Measurements from ENCODE around the gene WDR37. TPM values are rescaled to one million over a fixed set of nuclear protein-coding genes. Genes with fewer than 3 reads are reported as not detected.

WDR37 gene
- total RNA-seq, 1 donor from 2014 or later = 20.8 TPM

- no peak overlapping the region for H3K4me3 Mint-ChIP-seq
- no peak for TF ChIP-seq CTCF (IDR thresholded peaks at IDR 0.05; ENCODE audit: unreplicated experiment)
- peaks cover 54% of the 10 kb centered on the region for H3K36me3 Mint-ChIP-seq
- H3K4me1 Mint-ChIP-seq = peaks cover 2% of the 10 kb centered on the region
- H3K27ac Mint-ChIP-seq = no peak overlapping the region
- no peaks in the 10 kb centered on the region for H3K9me3 Mint-ChIP-seq
- H3K27me3 Mint-ChIP-seq (ENCODE audit: low read depth) = no peaks in the 10 kb centered on the region
- no peak for DNase-seq (ENCODE audit: low spot score in 2 of 2, unreplicated experiment in 2 of 2)
Measured at GRCh38 chr10:1011696-1012095, 44.5 kb upstream of the WDR37 start.

DNA sequence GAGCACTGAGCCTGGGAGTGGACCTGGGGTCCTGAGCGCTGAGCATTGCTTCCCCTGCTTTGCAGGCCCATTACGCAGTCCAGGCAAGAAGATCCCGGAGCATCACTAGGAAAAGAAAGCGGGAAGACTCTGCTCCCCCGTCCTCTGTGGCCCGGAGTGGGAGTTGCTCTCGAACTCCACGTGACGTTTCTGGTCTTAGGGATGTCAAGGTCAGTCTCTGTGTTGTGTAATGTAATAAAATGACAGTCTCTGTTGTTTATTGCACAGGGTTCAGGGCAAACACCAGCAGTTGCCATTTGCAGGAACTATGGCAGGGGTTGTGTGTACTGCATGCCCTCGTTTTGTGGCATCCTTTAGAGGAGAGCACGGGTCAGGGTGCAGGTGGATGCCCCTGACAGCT is 40.5 kb upstream of the WDR37 start:
- H3K27me3 Mint-ChIP-seq (ENCODE audit: low read depth) = no peaks in the 10 kb centered on the region
- H3K27ac Mint-ChIP-seq = no peak overlapping the region
- DNase-seq (ENCODE audit: low spot score in 2 of 2, unreplicated experiment in 2 of 2) = no peak
- peaks cover 58% of the 10 kb centered on the region for H3K36me3 Mint-ChIP-seq
- no peak overlapping the region for H3K4me3 Mint-ChIP-seq
- TF ChIP-seq CTCF (IDR thresholded peaks at IDR 0.05; ENCODE audit: unreplicated experiment) = no peak
- no peaks in the 10 kb centered on the region for H3K9me3 Mint-ChIP-seq
- H3K4me1 Mint-ChIP-seq = no peaks in the 10 kb centered on the region

GRCh38 chr10:1019362-1019761 is 36.8 kb upstream of the WDR37 start:
- DNase-seq (ENCODE audit: low spot score in 2 of 2, unreplicated experiment in 2 of 2) = no peak
- TF ChIP-seq CTCF (IDR thresholded peaks at IDR 0.05; ENCODE audit: unreplicated experiment) = no peak
- H3K4me1 Mint-ChIP-seq = no peaks in the 10 kb centered on the region
- peaks cover 38% of the 10 kb centered on the region for H3K36me3 Mint-ChIP-seq
- H3K4me3 Mint-ChIP-seq = no peak overlapping the region
- no peaks in the 10 kb centered on the region for H3K9me3 Mint-ChIP-seq
- no peaks in the 10 kb centered on the region for H3K27me3 Mint-ChIP-seq (ENCODE audit: low read depth)
- H3K27ac Mint-ChIP-seq = no peak overlapping the region

DNA sequence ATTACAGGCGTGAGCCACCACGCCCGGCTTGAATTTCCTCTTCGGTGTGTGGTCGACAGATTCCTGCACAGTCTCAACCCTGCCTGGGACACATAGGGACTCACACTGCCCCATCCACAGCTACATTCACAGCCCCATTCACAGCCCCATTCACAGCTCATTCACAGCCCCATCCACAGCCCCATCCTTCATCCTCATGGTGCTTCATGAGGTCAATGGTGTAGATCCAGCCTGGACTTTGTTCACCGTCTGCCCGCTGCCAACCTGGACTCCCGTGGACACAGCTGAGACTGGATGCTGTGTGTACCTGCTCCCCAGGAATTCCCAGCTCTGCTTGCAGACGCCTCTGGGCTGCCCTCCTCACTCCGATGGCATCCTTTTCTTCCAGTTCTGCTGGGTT is 35.7 kb upstream of the WDR37 start:
- Mint-ChIP-seq H3K27ac (no peak overlapping the region), H3K36me3 (peaks cover 33% of the 10 kb centered on the region), H3K27me3 (ENCODE audit: low read depth) (no peaks in the 10 kb centered on the region), H3K4me1 (no peaks in the 10 kb centered on the region), H3K4me3 (no peak overlapping the region), H3K9me3 (no peaks in the 10 kb centered on the region)
- no peak for TF ChIP-seq CTCF (IDR thresholded peaks at IDR 0.05; ENCODE audit: unreplicated experiment)
- no peak for DNase-seq (ENCODE audit: low spot score in 2 of 2, unreplicated experiment in 2 of 2)

GRCh38 chr10:1020958-1021357 is 35.2 kb upstream of the WDR37 start:
- no peaks in the 10 kb centered on the region for H3K9me3 Mint-ChIP-seq
- no peaks in the 10 kb centered on the region for H3K27me3 Mint-ChIP-seq (ENCODE audit: low read depth)
- no peak for DNase-seq (ENCODE audit: low spot score in 2 of 2, unreplicated experiment in 2 of 2)
- no peak overlapping the region for H3K4me3 Mint-ChIP-seq
- no peak for TF ChIP-seq CTCF (IDR thresholded peaks at IDR 0.05; ENCODE audit: unreplicated experiment)
- no peak overlapping the region for H3K27ac Mint-ChIP-seq
- H3K4me1 Mint-ChIP-seq = no peaks in the 10 kb centered on the region
- peaks cover 30% of the 10 kb centered on the region for H3K36me3 Mint-ChIP-seq

DNA sequence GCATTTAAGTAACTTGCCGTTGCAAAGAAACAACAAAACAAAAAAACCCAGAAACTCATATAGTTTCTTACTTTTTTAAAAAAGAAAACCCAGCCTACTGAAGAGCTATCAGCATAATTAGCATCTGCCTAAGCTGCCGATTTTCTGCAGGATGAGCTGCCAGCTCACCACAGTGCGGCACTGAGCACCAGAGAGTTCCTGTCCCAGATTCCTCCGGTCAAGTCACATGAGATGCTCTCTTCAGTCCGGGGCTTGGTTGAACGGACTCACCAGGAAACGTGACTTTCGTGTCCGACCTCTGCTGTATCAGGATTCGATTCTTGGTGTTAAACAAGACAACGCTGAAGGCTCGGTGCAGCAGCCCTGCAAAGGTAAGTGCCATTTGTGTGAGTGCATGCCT is 33.8 kb upstream of the WDR37 start:
- peaks cover 21% of the 10 kb centered on the region for H3K36me3 Mint-ChIP-seq
- no peak for TF ChIP-seq CTCF (IDR thresholded peaks at IDR 0.05; ENCODE audit: unreplicated experiment)
- DNase-seq (ENCODE audit: low spot score in 2 of 2, unreplicated experiment in 2 of 2) = no peak
- no peaks in the 10 kb centered on the region for H3K4me1 Mint-ChIP-seq
- H3K4me3 Mint-ChIP-seq = no peak overlapping the region
- no peak overlapping the region for H3K27ac Mint-ChIP-seq
- H3K27me3 Mint-ChIP-seq (ENCODE audit: low read depth) = no peaks in the 10 kb centered on the region
- no peaks in the 10 kb centered on the region for H3K9me3 Mint-ChIP-seq
